ENCODE data around the gene NR6A1.

NR6A1 gene

DNA sequence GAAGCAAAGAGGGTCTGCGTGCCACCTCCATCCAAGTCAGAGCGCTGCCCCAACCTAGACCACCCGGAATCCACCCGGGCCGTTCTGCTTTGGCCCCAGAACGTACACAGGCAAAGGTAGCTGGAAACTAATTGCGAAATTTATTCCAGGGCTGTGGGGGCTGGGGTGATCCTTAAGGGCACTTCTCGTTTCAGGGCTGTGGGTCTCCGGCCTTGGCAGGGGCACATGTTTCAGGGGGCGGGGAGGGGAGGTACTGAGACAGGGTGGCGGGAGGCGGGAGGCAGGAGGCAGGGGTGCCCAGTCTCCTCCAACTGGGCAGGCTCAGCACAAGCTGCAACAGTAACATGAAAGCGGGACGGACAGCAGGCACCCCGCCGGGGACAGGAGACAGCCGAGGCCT lies 290.0 kb downstream of the NR6A1 start:
- TF ChIP-seq CTCF (IDR thresholded peaks at IDR 0.05; ENCODE audit: low read depth, low read length) = no peak

DNA sequence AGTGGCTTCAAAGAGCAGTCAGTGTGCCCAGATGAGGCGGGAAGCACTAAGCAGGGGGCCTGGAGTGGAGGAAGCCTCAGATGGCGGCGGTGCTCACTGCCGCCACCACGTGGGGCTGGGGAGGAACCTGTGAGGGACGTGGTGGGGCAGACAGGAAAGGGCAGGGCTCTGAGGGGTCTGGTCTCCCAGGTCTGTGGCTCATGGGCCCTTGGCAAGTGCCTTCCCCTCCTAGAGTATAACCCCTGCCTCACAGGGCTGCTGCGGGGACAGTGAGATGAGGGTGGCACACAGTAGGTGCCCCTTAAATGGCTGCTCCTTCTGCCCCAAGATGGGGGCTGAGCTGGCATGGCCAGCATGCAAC lies 290.5 kb downstream of the NR6A1 start:
- TF ChIP-seq CTCF (IDR thresholded peaks at IDR 0.05; ENCODE audit: low read depth, low read length) = 0 out of 2 replicates have a peak, but pooled peaks have one; percentile 52
- no peak overlapping the region for H3K4me3 ChIP-seq (ENCODE audit: low read depth, low read length)

More for the DNA sequence above, 290.0 kb downstream of the NR6A1 start:
- H3K4me3 ChIP-seq (ENCODE audit: low read depth, low read length) = no peak overlapping the region

GRCh38 chr9:124479947-124480620 lies 291.0 kb downstream of the NR6A1 start:
- H3K4me3 ChIP-seq (ENCODE audit: low read depth, low read length) = no peak overlapping the region
- TF ChIP-seq CTCF (IDR thresholded peaks at IDR 0.05; ENCODE audit: low read depth, low read length) = no peak

- no peak overlapping the region for H3K4me3 ChIP-seq (ENCODE audit: low read depth, low read length)
Measured at GRCh38 chr9:124479371-124479770, 291.7 kb downstream of the NR6A1 start.

DNA sequence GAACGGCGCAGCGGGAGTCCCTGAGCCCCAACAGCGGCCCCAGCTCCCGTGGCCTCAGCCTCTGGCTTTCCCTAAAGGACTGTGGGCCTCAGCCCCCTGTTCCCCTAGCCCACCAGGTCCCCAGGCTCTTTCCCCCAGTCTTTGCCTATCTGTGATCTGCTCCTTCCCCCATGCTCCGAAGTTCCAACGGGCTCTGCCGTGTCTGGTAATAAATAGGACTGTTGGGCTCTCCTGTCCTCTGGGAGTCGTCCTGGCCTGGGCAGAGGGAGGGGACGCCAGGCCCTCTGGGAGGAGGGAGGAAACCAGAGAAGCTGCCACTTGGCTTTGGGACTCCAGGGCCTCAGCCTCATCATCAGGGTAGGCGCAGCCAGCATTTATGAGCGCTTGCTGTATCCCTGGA lies 292.8 kb downstream of the NR6A1 start:
- no peak overlapping the region for H3K4me3 ChIP-seq (ENCODE audit: low read depth, low read length)
- TF ChIP-seq CTCF (IDR thresholded peaks at IDR 0.05; ENCODE audit: low read depth, low read length) = no peak

More at GRCh38 chr9:124479371-124479770, 291.7 kb downstream of the NR6A1 start:
- no peak for TF ChIP-seq CTCF (IDR thresholded peaks at IDR 0.05; ENCODE audit: low read depth, low read length)

DNA sequence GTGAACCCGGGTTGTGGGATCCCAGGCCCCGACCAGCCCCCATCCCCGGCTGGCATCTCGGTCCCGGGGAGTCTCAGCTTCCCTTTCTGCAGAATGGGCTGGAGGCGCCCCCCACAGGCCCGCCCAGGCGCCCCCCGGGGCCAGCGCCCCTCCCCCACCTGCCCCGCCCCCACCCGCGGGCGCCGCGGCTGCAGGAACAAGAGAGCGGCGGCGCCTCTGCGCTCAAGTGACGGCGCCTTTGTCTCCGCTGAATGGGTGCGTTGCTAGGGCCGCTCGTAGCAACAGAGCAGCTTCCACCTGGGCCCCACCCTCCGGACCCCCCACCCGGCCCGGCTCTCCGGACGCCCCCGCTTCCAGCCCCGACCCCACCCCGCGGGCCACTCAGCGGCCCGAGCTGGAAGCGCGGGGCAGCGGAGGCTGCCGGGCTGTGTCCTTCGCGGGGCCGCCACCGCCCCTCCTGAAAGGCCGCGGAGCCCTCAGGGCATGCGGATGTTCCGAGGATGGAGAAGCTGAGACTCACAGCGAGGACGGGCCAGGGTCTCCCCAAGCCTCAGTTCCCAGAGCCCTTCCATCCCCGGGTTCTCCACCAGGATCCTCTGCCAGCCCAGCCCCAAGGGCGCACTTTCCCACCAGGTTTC lies 293.3 kb downstream of the NR6A1 start:
- TF ChIP-seq CTCF (IDR thresholded peaks at IDR 0.05; ENCODE audit: low read depth, low read length) = no peak
- no peak overlapping the region for H3K4me3 ChIP-seq (ENCODE audit: low read depth, low read length)

GRCh38 chr9:124477211-124477647 lies 293.9 kb downstream of the NR6A1 start:
- no peak for TF ChIP-seq CTCF (IDR thresholded peaks at IDR 0.05; ENCODE audit: low read depth, low read length)

More at GRCh38 chr9:124477211-124477647, 293.9 kb downstream of the NR6A1 start:
- H3K4me3 ChIP-seq (ENCODE audit: low read depth, low read length) = no peak overlapping the region
